H1 (cell line): ENCODE results near the gene SCAND1. TPM values are rescaled to one million over a fixed set of nuclear protein-coding genes. Genes with fewer than 3 reads are reported as not detected.

Source experiments
- CTCF ChIA-PET: fragments of 300-600 bp; sonication (Branson Sonifier 250); formaldehyde crosslinking; loops from one replicate; lab custom pipeline; 2021; ENCODE audit not compliant: partially characterized antibody; lab: Charles Lee
- POLR2A ChIA-PET: fragments of 300-600 bp; sonication (Branson Sonifier 250); formaldehyde crosslinking; loops from one replicate; lab custom pipeline; 2021; ENCODE audit warnings: inconsistent platforms; ENCODE audit not compliant: partially characterized antibody; lab: Charles Lee
- DNase-seq, 2 experiments: peaks; one replicate each; pipeline versions ENCODE4 v3.0.0 to v3.0.0-alpha.2; 2010 to 2022; ENCODE audit warnings: low spot score in 2 of 2, low read depth in 1 of 2, mixed read lengths in 1 of 2
- FAIRE-seq: peaks from 2 replicates; lab custom pipeline; 2011; peaks lifted over from hg19 to GRCh38; lab: Jason Lieb, UNC
- H2AFZ ChIP-seq: 2 replicates; pipeline ENCODE4 v1.8.1; 2012; ENCODE audit warnings: low read length, inconsistent platforms
- H2AK5ac ChIP-seq: 2 replicates; pipeline ENCODE4 v1.6.1; 2013; ENCODE audit warnings: low read depth, low read length
- H2BK120ac ChIP-seq: replicated peaks from 2 replicates; pipeline ENCODE3; 2013; ENCODE audit warnings: low read depth, low read length, inconsistent platforms
- H2BK12ac ChIP-seq: 2 replicates; pipeline ENCODE4 v1.6.1; 2013; ENCODE audit warnings: low read depth, low read length
- H2BK15ac ChIP-seq: 2 replicates; pipeline ENCODE4 v1.6.1; 2013; ENCODE audit warnings: low read length
- H2BK20ac ChIP-seq: 2 replicates; pipeline ENCODE4 v1.6.1; 2013; ENCODE audit warnings: low read length
- H2BK5ac ChIP-seq: 2 replicates; pipeline ENCODE4 v1.6.1; 2013; ENCODE audit warnings: low read depth, low read length
- H3K14ac ChIP-seq: 2 replicates; pipeline ENCODE4 v1.6.1; 2013; ENCODE audit warnings: inconsistent platforms; ENCODE audit not compliant: insufficient read length
- H3K18ac ChIP-seq: 2 replicates; pipeline ENCODE4 v1.6.1; 2013; ENCODE audit warnings: low read length; ENCODE audit errors: extremely low read depth
- H3K23ac ChIP-seq: 2 replicates; pipeline ENCODE4 v1.6.1; 2013; ENCODE audit warnings: inconsistent platforms; ENCODE audit not compliant: insufficient read length
- H3K23me2 ChIP-seq: 2 replicates; pipeline ENCODE4 v1.6.1; 2013; ENCODE audit warnings: low read depth, low read length
- H3K27ac ChIP-seq: 2 replicates; pipeline ENCODE4 v1.6.1; 2011; ENCODE audit warnings: low read depth, low read length, inconsistent platforms
- H3K27me3 ChIP-seq, 4 experiments: replicated peaks in 1 of 4; 1 replicate in 1 of 4; 2 replicates in 3 of 4; pipeline versions ENCODE4 v1.6.1 to v1.8.1; 2011 to 2013; ENCODE audit warnings: low read length in 3 of 4, mild to moderate bottlenecking in 3 of 4, inconsistent platforms in 2 of 4, mixed read lengths in 2 of 4, moderate library complexity in 1 of 4; ENCODE audit not compliant: control insufficient read depth in 3 of 4, insufficient read depth in 3 of 4; ENCODE audit errors: extremely low read depth in 1 of 4
- H3K36me3 ChIP-seq, 4 experiments: 2 replicates each; pipeline versions ENCODE4 v1.6.1 to v1.8.1; 2011 to 2013; ENCODE audit warnings: mild to moderate bottlenecking in 4 of 4, low read length in 3 of 4, moderate library complexity in 2 of 4, control low read depth in 1 of 4, inconsistent platforms in 1 of 4; ENCODE audit not compliant: insufficient read depth in 4 of 4, control insufficient read depth in 2 of 4
- H3K4ac ChIP-seq: replicated peaks from 2 replicates; pipeline ENCODE3; 2013; ENCODE audit warnings: low read length, low read depth, mixed read lengths, inconsistent platforms; ENCODE audit not compliant: insufficient read length
- H3K4me1 ChIP-seq, 4 experiments: replicated peaks in 1 of 4; 1 replicate in 1 of 4; 2 replicates in 3 of 4; pipeline versions ENCODE4 v1.6.1 to v1.8.1; 2011 to 2013; ENCODE audit warnings: low read length in 3 of 4, inconsistent platforms in 2 of 4, mixed read lengths in 1 of 4; ENCODE audit not compliant: insufficient read depth in 4 of 4, control insufficient read depth in 3 of 4
- H3K4me2 ChIP-seq, 2 experiments: 2 replicates each; pipeline versions ENCODE4 v1.6.1 to v1.8.1; 2011 to 2013; ENCODE audit warnings: low read depth in 2 of 2, low read length in 2 of 2, control low read depth in 1 of 2, inconsistent platforms in 1 of 2, mild to moderate bottlenecking in 1 of 2; ENCODE audit not compliant: insufficient read depth in 1 of 2
- H3K4me3 ChIP-seq, 4 experiments: fragments of 200-600, 300-600 bp in 1 of 4; sonication (generic), shearing (Covaris generic), sonication (Bioruptor Twin) in 1 of 4; 2 replicates each; pipeline versions ENCODE4 v1.5.1 to v1.8.1; 2011 to 2016; ENCODE audit warnings: low read length in 4 of 4, low read depth in 3 of 4, control low read depth in 2 of 4, inconsistent platforms in 2 of 4, mild to moderate bottlenecking in 2 of 4, mixed read lengths in 1 of 4, moderate library complexity in 1 of 4; ENCODE audit not compliant: insufficient read depth in 2 of 4; ENCODE audit errors: extremely low read depth in 1 of 4
- H3K56ac ChIP-seq: replicated peaks from 2 replicates; pipeline ENCODE3; 2013; ENCODE audit warnings: low read depth, mild to moderate bottlenecking, mixed read lengths, low read length, inconsistent platforms; ENCODE audit not compliant: insufficient read length
- H3K79me1 ChIP-seq: 2 replicates; pipeline ENCODE4 v1.6.1; 2013; ENCODE audit warnings: low read depth, low read length, control low read depth
- H3K79me2 ChIP-seq, 2 experiments: 2 replicates each; pipeline versions ENCODE4 v1.6.1 to v1.8.1; 2012 to 2013; ENCODE audit warnings: low read length in 2 of 2, mild to moderate bottlenecking in 2 of 2, inconsistent platforms in 1 of 2; ENCODE audit not compliant: insufficient read depth in 2 of 2, control insufficient read depth in 1 of 2
- H3K9ac ChIP-seq, 4 experiments: replicated peaks in 1 of 4; 1 replicate in 1 of 4; 2 replicates in 3 of 4; pipeline versions ENCODE4 v1.6.1 to v1.8.1; 2011 to 2013; ENCODE audit warnings: low read depth in 3 of 4, low read length in 3 of 4, control low read depth in 2 of 4, mild to moderate bottlenecking in 2 of 4, moderate library complexity in 2 of 4, inconsistent platforms in 1 of 4; ENCODE audit errors: extremely low read depth in 1 of 4
- H3K9me3 ChIP-seq, 2 experiments: 2 replicates each; pipeline versions ENCODE4 v1.6.1 to v1.8.1; 2012 to 2013; ENCODE audit warnings: mild to moderate bottlenecking in 2 of 2, moderate library complexity in 2 of 2, control low read depth in 1 of 2, inconsistent platforms in 1 of 2, low read depth in 1 of 2, low read length in 1 of 2, mixed read lengths in 1 of 2; ENCODE audit not compliant: insufficient read depth in 2 of 2
- H4K20me1 ChIP-seq, 2 experiments: replicated peaks in 1 of 2; 2 replicates each; pipeline versions ENCODE3 to v1.8.1; 2011 to 2013; ENCODE audit warnings: inconsistent platforms in 2 of 2, low read length in 2 of 2, mild to moderate bottlenecking in 1 of 2; ENCODE audit not compliant: insufficient read depth in 2 of 2, control insufficient read depth in 1 of 2
- H4K5ac ChIP-seq: 2 replicates; pipeline ENCODE4 v1.6.1; 2013; ENCODE audit warnings: low read length, low read depth, mixed read lengths, inconsistent platforms; ENCODE audit not compliant: insufficient read length
- H4K8ac ChIP-seq: 2 replicates; pipeline ENCODE4 v1.8.0; 2013; ENCODE audit warnings: mild to moderate bottlenecking, moderate library complexity, low read length, inconsistent platforms; ENCODE audit not compliant: insufficient read depth; ENCODE audit errors: extremely low read depth
- H4K91ac ChIP-seq: replicated peaks from 2 replicates; pipeline ENCODE3; 2013; ENCODE audit warnings: low read length, mixed read lengths, inconsistent platforms; ENCODE audit not compliant: insufficient read length
- ATF2 ChIP-seq: IDR thresholded peaks from 2 replicates; pipeline ENCODE4 v1.6.1; 2012; ENCODE audit warnings: low read length, inconsistent platforms
- BACH1 ChIP-seq: IDR thresholded peaks from 2 replicates; pipeline ENCODE4 v1.6.1; 2012; ENCODE audit warnings: low read length, improper control_type of control experiment
- CHD1 ChIP-seq: IDR thresholded peaks from 2 replicates; pipeline ENCODE4 v1.6.1; 2012; ENCODE audit warnings: low read depth, low read length, improper control_type of control experiment
- GTF2F1 ChIP-seq: IDR thresholded peaks from 2 replicates; pipeline ENCODE4 v1.6.1; 2012; ENCODE audit warnings: low read depth, low read length, improper control_type of control experiment, borderline replicate concordance
- KDM5A ChIP-seq: fragments of 200-600 bp; IDR thresholded peaks from 2 replicates; pipeline ENCODE4 v1.7.1; 2012; ENCODE audit warnings: mild to moderate bottlenecking, low read length, inconsistent platforms, mixed read lengths
- MAFK ChIP-seq: IDR thresholded peaks from 2 replicates; pipeline ENCODE4 v1.6.1; 2012; ENCODE audit warnings: low read depth, mild to moderate bottlenecking, improper control_type of control experiment, low read length
- PHF8 ChIP-seq: fragments of 200-600 bp; sonication (generic); conservative IDR thresholded peaks from 2 replicates; pipeline ENCODE4 v1.7.1; 2012; ENCODE audit warnings: low read depth, mild to moderate bottlenecking, inconsistent platforms, low read length, moderate library complexity
- POLR2A ChIP-seq, 2 experiments: IDR thresholded peaks; 1 replicate in 1 of 2; 2 replicates in 1 of 2; pipeline ENCODE4 v1.6.1; 2011; ENCODE audit warnings: low read depth in 2 of 2, low read length in 2 of 2, mild to moderate bottlenecking in 2 of 2; ENCODE audit errors: control extremely low read depth in 1 of 2
- SIX5 ChIP-seq: IDR thresholded peaks from 2 replicates; pipeline ENCODE4 v1.6.1; 2011; ENCODE audit warnings: mild to moderate bottlenecking, low read depth, low read length
- SRF ChIP-seq: IDR thresholded peaks from 2 replicates; pipeline ENCODE4 v1.6.1; 2011; ENCODE audit warnings: mild to moderate bottlenecking, low read depth, low read length, moderate library complexity
- SUZ12 ChIP-seq: fragments of 200-600 bp; sonication (generic); IDR thresholded peaks from 2 replicates; pipeline ENCODE4 v1.6.1; 2012; ENCODE audit warnings: mild to moderate bottlenecking, inconsistent platforms, low read length, moderate library complexity, mixed read lengths
- TAF7 ChIP-seq: optimal IDR thresholded peaks from 2 replicates; pipeline ENCODE3; 2011; ENCODE audit warnings: low read depth, mild to moderate bottlenecking, inconsistent platforms, low read length, moderate library complexity, borderline replicate concordance
- TBP ChIP-seq: IDR thresholded peaks from 2 replicates; pipeline ENCODE4 v1.6.1; 2011; ENCODE audit warnings: low read depth, low read length, improper control_type of control experiment
- YY1 ChIP-seq: IDR thresholded peaks from 2 replicates; pipeline ENCODE4 v1.6.1; 2011; ENCODE audit warnings: low read depth, mild to moderate bottlenecking, low read length
- WGBS, 2 experiments: shearing (Covaris generic) in 1 of 2; methylation state at CpG; one replicate each; pipeline versions ENCODE4 v1.1.6 to v1.1.7; 2013 to 2015; ENCODE audit warnings: low lambda C conversion rate in 2 of 2, mixed read lengths in 2 of 2, inconsistent platforms in 1 of 2, low coverage in 1 of 2, missing lambda C conversion rate in 1 of 2; ENCODE audit not compliant: insufficient replicate concordance in 2 of 2, insufficient coverage in 1 of 2, insufficient read length in 1 of 2; ENCODE audit errors: extremely low coverage in 1 of 2, missing lambda C conversion rate in 1 of 2; 5-methylcytosine and 5-hydroxymethylcytosine counted together
- polyA plus RNA-seq, 7 experiments: library from polyadenylated mRNA; depleted of rRNA in 3 of 7; stranded (reverse) in 5 of 7; unstranded in 2 of 7; fragments of >200 nt in 5 of 7; fragments of 200-250 nt in 2 of 7; gene quantifications; 1 replicate in 5 of 7; 2 replicates in 1 of 7; 4 replicates in 1 of 7; pipeline versions ENCODE4 v1.2.1 to v1.2.3, GENCODE V29; 2011 to 2013; ENCODE audit warnings: missing spikeins in 2 of 7, mixed read lengths in 2 of 7
- total RNA-seq: library from RNA; stranded (reverse); fragmentation: NEBNext Ultra II Directional; extraction: Animal tissue kit (Norgen Biotek cat#: 25700); gene quantifications from 2 replicates; pipeline ENCODE4 v1.2.1, GENCODE V29; 2021

SCAND1 gene
- total and polyA plus RNA-seq, 2 of the 8 experiments (the other 6 are each of a cell fraction or from before 2014, with no cell fraction given) = 73.1 to 83.7 TPM

GRCh38 chr20:35972462-35972861 is 18.2 kb upstream of the SCAND1 start:
- H2AFZ ChIP-seq = no peak overlapping the region
- no peak overlapping the region for H3K18ac ChIP-seq
- H3K23me2 ChIP-seq = no peaks in the 10 kb centered on the region
- WGBS, 2 experiments = 89% methylated on average over 4 of the region's 4 CpGs; no CpG with 5 or more reads in 1 of the 2 experiments
- H2BK120ac ChIP-seq = no peak overlapping the region
- DNase-seq (no peak), FAIRE-seq (no peak)
- peaks cover 0 to 3% of the 10 kb centered on the region in 2 experiments; a peak in 1 of 4 replicates for H3K9me3 ChIP-seq
- ChIA-PET CTCF (interaction anchor here (0.6 to 1.5 kb wide), 3 partner anchors 8 to 157 kb away, joined by 3 to 4 read pairs (median 4); no protein-coding TSS in a partner anchor), POLR2A (no interaction called here)
- no peak overlapping the region for H3K56ac ChIP-seq
- no peak overlapping the region for H3K4me3 ChIP-seq
- no peak overlapping the region for H3K14ac ChIP-seq
- no peaks in the 10 kb centered on the region for H3K79me2 ChIP-seq
- H3K27ac ChIP-seq = no peak overlapping the region
- H3K4me2 ChIP-seq = no peak overlapping the region
- H4K5ac ChIP-seq = no peak overlapping the region
- no peak overlapping the region for H3K23ac ChIP-seq
- H2BK15ac ChIP-seq = no peak overlapping the region
- H3K9ac ChIP-seq = no peak overlapping the region
- H4K91ac ChIP-seq = no peak overlapping the region
- H3K79me1 ChIP-seq = no peaks in the 10 kb centered on the region; the same call in 1 of the 2 replicates
- H4K20me1 ChIP-seq = no peaks in the 10 kb centered on the region
- H3K4me1 ChIP-seq = peaks cover 0 to 2% (median 0%) of the 10 kb centered on the region in 4 experiments; a peak in 2 of 7 replicates
- H3K36me3 ChIP-seq = no peaks in the 10 kb centered on the region
- H2BK12ac ChIP-seq = no peak overlapping the region
- no peak overlapping the region for H2BK5ac ChIP-seq
- H3K4ac ChIP-seq = no peak overlapping the region
- H2BK20ac ChIP-seq = no peak overlapping the region
- no peak overlapping the region for H2AK5ac ChIP-seq
- H4K8ac ChIP-seq = no peak overlapping the region
- no peaks in the 10 kb centered on the region; a peak in 2 of 7 replicates for H3K27me3 ChIP-seq
- TF ChIP-seq CHD1 (no peak), ATF2 (no peak), KDM5A (no peak), TBP (no peak), YY1 (no peak), TAF7 (no peak), SUZ12 (no peak), SIX5 (no peak), MAFK (no peak), POLR2A (IDR thresholded peaks at IDR 0.05; ENCODE audit: control extremely low read depth in 1 of 2, low read depth in 2 of 2, low read length in 2 of 2) (no peak), SRF (no peak), GTF2F1 (no peak), PHF8 (no peak), BACH1 (no peak)
